Trophoblast cell (in vitro differentiated cells and primary cell): ENCODE results near the gene CHST5.
A peak's percentile ranks its signal among the peaks of the same experiment; 100 is the strongest.
"Not testable (repeated sequence)": the region's sequence is repeated elsewhere in the genome, so short reads cannot be mapped to it uniquely, and the experiment has no call there.

Source experiments
- DNase-seq, 2 donors: peaks; one replicate each; pipeline ENCODE4 v3.0.0-alpha.2; 2016
- H2AFZ ChIP-seq: 2 replicates; pipeline ENCODE4 v1.6.1; 2013; ENCODE audit warnings: low read length, moderate library complexity, mild to moderate bottlenecking; ENCODE audit not compliant: insufficient read depth, poor library complexity
- H2AK5ac ChIP-seq: 2 replicates; pipeline ENCODE4 v1.6.1; 2013; ENCODE audit warnings: mild to moderate bottlenecking, low read length
- H2BK120ac ChIP-seq: 2 replicates; pipeline ENCODE4 v1.6.1; 2013; ENCODE audit warnings: low read length, mild to moderate bottlenecking, moderate library complexity; ENCODE audit not compliant: insufficient read depth, poor library complexity
- H2BK12ac ChIP-seq: 2 replicates; pipeline ENCODE4 v1.6.1; 2013; ENCODE audit warnings: mild to moderate bottlenecking, low read length, moderate library complexity
- H2BK5ac ChIP-seq: 2 replicates; pipeline ENCODE4 v1.6.1; 2013; ENCODE audit warnings: low read length, low read depth, moderate library complexity, mild to moderate bottlenecking; ENCODE audit not compliant: poor library complexity
- H3K14ac ChIP-seq: 2 replicates; pipeline ENCODE4 v1.6.1; 2013; ENCODE audit warnings: mild to moderate bottlenecking, low read length
- H3K18ac ChIP-seq: 2 replicates; pipeline ENCODE4 v1.6.1; 2013; ENCODE audit warnings: mild to moderate bottlenecking, low read length
- H3K23ac ChIP-seq: 2 replicates; pipeline ENCODE4 v1.6.1; 2013; ENCODE audit warnings: low read length
- H3K27ac ChIP-seq: 2 replicates; pipeline ENCODE4 v1.5.1; 2013; ENCODE audit warnings: low read depth, mild to moderate bottlenecking, inconsistent platforms, low read length, moderate library complexity
- H3K27me3 ChIP-seq: 2 replicates; pipeline ENCODE4 v1.6.1; 2013; ENCODE audit warnings: inconsistent platforms, mild to moderate bottlenecking, low read length, moderate library complexity; ENCODE audit not compliant: insufficient read depth
- H3K36me3 ChIP-seq, 2 experiments: 1 replicate in 1 of 2; 2 replicates in 1 of 2; pipeline ENCODE4 v1.6.1; 2013; ENCODE audit warnings: low read length in 2 of 2, mild to moderate bottlenecking in 2 of 2, moderate library complexity in 1 of 2; ENCODE audit not compliant: insufficient read depth in 2 of 2, control insufficient read depth in 1 of 2
- H3K4ac ChIP-seq: 2 replicates; pipeline ENCODE4 v1.6.1; 2013; ENCODE audit warnings: low read depth, mild to moderate bottlenecking, low read length, moderate library complexity
- H3K4me1 ChIP-seq, 2 experiments: 1 replicate in 1 of 2; 2 replicates in 1 of 2; pipeline ENCODE4 v1.6.1; 2013; ENCODE audit warnings: low read length in 2 of 2, mild to moderate bottlenecking in 2 of 2, moderate library complexity in 1 of 2; ENCODE audit not compliant: insufficient read depth in 2 of 2, control insufficient read depth in 1 of 2
- H3K4me2 ChIP-seq: 2 replicates; pipeline ENCODE4 v1.6.1; 2013; ENCODE audit warnings: inconsistent platforms, mild to moderate bottlenecking, low read length, moderate library complexity
- H3K4me3 ChIP-seq: 2 replicates; pipeline ENCODE4 v1.5.1; 2013; ENCODE audit warnings: mild to moderate bottlenecking, low read depth, low read length, inconsistent platforms
- H3K79me1 ChIP-seq: one replicate; pipeline ENCODE4 v1.6.1; 2013; ENCODE audit warnings: low read length
- H3K79me2 ChIP-seq: 2 replicates; pipeline ENCODE4 v1.6.1; 2013; ENCODE audit warnings: low read length, mild to moderate bottlenecking; ENCODE audit not compliant: control insufficient read depth, insufficient read depth, poor library complexity
- H3K9ac ChIP-seq: 2 replicates; pipeline ENCODE4 v1.6.1; 2013; ENCODE audit warnings: mild to moderate bottlenecking, low read length
- H3K9me3 ChIP-seq: 2 replicates; pipeline ENCODE4 v1.6.1; 2013; ENCODE audit warnings: low read depth, mild to moderate bottlenecking, control low read depth, inconsistent platforms, low read length; ENCODE audit not compliant: insufficient read depth
- H4K12ac ChIP-seq: 2 replicates; pipeline ENCODE4 v1.6.1; 2013; ENCODE audit warnings: low read depth, mild to moderate bottlenecking, low read length, moderate library complexity
- H4K8ac ChIP-seq: 2 replicates; pipeline ENCODE4 v1.6.1; 2013; ENCODE audit warnings: low read depth, mild to moderate bottlenecking, low read length, moderate library complexity
- H4K91ac ChIP-seq: one replicate; pipeline ENCODE4 v1.6.1; 2013; ENCODE audit warnings: low read depth, mild to moderate bottlenecking, low read length, moderate library complexity
- WGBS: extraction: QIAGEN DNeasy Blood & Tissue Kit; methylation state at CpG from one replicate; pipeline ENCODE4 v1.1.7; 2013; ENCODE audit warnings: missing lambda C conversion rate; ENCODE audit not compliant: insufficient read length, insufficient coverage; ENCODE audit errors: extremely low coverage; 5-methylcytosine and 5-hydroxymethylcytosine counted together

Gene CHST5

DNA sequence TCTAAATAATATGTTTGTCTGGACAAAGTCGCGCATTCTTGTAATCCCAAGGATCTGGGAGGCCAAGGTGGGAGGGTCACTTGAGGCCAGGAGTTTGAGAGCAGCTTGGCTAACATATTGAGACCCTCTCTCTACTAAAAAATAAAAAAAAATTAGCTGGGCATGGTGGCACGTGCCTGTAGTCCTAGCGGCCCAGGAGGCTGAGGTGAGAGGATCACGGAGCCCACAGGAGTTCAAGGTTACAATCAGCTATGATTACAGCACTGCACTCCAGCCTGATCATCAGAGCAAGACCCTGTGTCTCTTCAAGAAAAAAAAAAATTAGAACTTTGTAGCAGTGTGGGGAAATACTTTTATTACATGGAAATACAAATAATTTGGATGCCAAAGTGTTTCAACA, 34.5 kb downstream of the CHST5 start:
- H2BK120ac ChIP-seq: no peak overlapping the region
- no peak overlapping the region for H4K8ac ChIP-seq
- H4K91ac ChIP-seq: no peak overlapping the region
- H2AK5ac ChIP-seq: no peak overlapping the region
- no peaks in the 10 kb centered on the region for H3K79me2 ChIP-seq
- no peak for DNase-seq
- H3K4me1 ChIP-seq: no peaks in the 10 kb centered on the region
- no peak overlapping the region for H3K23ac ChIP-seq
- H3K27ac ChIP-seq: no peak overlapping the region
- H3K9me3 ChIP-seq: no peaks in the 10 kb centered on the region
- no peak overlapping the region for H2BK5ac ChIP-seq
- H4K12ac ChIP-seq: no peak overlapping the region
- H2AFZ ChIP-seq: no peak overlapping the region
- no peak overlapping the region for H3K18ac ChIP-seq
- H3K4me2 ChIP-seq: no peak overlapping the region
- no peak overlapping the region for H3K14ac ChIP-seq
- H3K79me1 ChIP-seq: no peaks in the 10 kb centered on the region
- no peaks in the 10 kb centered on the region for H3K27me3 ChIP-seq
- H3K4ac ChIP-seq: no peak overlapping the region
- H2BK12ac ChIP-seq: no peak overlapping the region
- H3K4me3 ChIP-seq: no peak overlapping the region
- H3K36me3 ChIP-seq: no peaks in the 10 kb centered on the region
- H3K9ac ChIP-seq: no peak overlapping the region
- WGBS: no CpG with 5 or more reads among the region's 5 CpGs

DNA sequence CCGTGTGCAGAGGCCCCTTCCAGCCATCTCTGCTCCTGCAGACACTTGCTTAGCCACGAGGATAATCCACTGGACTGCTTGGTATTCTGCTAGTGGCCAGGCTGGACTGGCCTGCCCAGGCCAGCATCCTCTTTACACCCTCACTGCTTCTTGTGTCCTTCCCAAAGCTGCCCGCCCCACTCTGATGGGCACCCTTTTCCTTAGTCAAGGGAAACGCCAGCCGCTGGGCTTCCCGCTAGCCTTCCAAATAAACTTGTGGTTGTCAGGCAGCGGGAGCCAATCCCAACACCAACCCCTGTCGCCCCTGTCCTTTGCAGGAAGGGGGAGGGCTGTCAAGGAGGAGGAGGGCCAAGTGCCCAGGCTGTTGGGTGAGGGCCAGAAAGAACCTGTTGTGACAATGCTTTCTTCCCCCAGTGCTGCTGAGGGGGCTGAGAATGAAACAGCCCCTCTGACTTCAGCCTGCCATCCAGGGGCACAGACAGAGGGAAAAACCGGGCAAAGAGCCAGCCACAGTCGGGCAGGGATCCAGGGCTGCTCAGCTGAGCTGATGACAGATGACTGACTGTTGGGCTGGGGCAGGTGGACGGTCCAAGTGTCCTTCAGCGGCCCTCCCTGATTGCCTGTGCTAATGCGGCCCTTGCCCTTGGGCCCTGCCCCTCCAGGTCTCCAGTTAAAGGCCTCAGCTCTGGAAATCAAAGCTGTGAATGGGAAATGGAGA, 37.1 kb downstream of the CHST5 start:
- not testable (repeated sequence) for H3K36me3 ChIP-seq, H3K4me2 ChIP-seq, H3K4me1 ChIP-seq, H3K23ac ChIP-seq, H2BK12ac ChIP-seq, H2AFZ ChIP-seq, H4K91ac ChIP-seq, H3K4me3 ChIP-seq, H3K9ac ChIP-seq, H3K9me3 ChIP-seq, H3K27ac ChIP-seq, H4K8ac ChIP-seq, H2AK5ac ChIP-seq, H3K18ac ChIP-seq, H3K79me2 ChIP-seq, H2BK120ac ChIP-seq, H3K79me1 ChIP-seq, DNase-seq, H3K4ac ChIP-seq, H2BK5ac ChIP-seq, H3K14ac ChIP-seq, H4K12ac ChIP-seq
- WGBS: no CpG with 5 or more reads among the region's 13 CpGs
- H3K27me3 ChIP-seq: peaks cover 12% of the 10 kb centered on the region

DNA sequence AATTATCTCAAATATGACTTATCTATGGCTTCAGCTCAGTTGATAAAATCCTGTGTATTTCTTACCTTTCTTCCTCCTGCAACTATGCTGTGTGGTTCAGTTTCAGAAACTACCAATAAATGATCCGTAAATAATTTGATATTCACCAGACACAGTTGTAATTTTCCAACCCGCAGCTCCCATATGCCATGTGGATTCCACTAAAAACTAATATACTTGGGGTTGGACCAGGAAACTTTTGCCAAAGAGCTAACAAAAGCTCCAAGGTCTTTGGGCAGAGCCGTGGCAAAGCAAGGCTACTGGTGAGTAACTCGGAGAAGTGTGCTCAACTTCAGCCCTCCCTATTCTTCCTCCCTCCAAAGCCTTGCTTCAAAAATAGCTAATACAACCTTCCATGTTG, 38.4 kb downstream of the CHST5 start:
- H2AFZ ChIP-seq: no peak overlapping the region
- H3K9ac ChIP-seq: no peak overlapping the region
- no peak overlapping the region for H2BK12ac ChIP-seq
- H3K4me2 ChIP-seq: no peak overlapping the region
- no peak overlapping the region for H2BK120ac ChIP-seq
- no peak overlapping the region for H2AK5ac ChIP-seq
- H3K4me1 ChIP-seq: peaks cover 5% of the 10 kb centered on the region in 2 experiments
- peaks cover 5% of the 10 kb centered on the region for H3K79me1 ChIP-seq
- H2BK5ac ChIP-seq: no peak overlapping the region
- H3K9me3 ChIP-seq: no peaks in the 10 kb centered on the region
- no peak overlapping the region for H3K23ac ChIP-seq
- H3K27me3 ChIP-seq: peaks cover 12% of the 10 kb centered on the region
- H3K27ac ChIP-seq: no peak overlapping the region
- no peak overlapping the region for H3K14ac ChIP-seq
- no CpG with 5 or more reads among the region's 4 CpGs for WGBS
- no peaks in the 10 kb centered on the region for H3K36me3 ChIP-seq
- DNase-seq: no peak
- H4K12ac ChIP-seq: no peak overlapping the region
- no peak overlapping the region for H3K4ac ChIP-seq
- no peaks in the 10 kb centered on the region for H3K79me2 ChIP-seq
- H3K18ac ChIP-seq: no peak overlapping the region
- no peak overlapping the region for H3K4me3 ChIP-seq
- H4K8ac ChIP-seq: no peak overlapping the region
- H4K91ac ChIP-seq: no peak overlapping the region

DNA sequence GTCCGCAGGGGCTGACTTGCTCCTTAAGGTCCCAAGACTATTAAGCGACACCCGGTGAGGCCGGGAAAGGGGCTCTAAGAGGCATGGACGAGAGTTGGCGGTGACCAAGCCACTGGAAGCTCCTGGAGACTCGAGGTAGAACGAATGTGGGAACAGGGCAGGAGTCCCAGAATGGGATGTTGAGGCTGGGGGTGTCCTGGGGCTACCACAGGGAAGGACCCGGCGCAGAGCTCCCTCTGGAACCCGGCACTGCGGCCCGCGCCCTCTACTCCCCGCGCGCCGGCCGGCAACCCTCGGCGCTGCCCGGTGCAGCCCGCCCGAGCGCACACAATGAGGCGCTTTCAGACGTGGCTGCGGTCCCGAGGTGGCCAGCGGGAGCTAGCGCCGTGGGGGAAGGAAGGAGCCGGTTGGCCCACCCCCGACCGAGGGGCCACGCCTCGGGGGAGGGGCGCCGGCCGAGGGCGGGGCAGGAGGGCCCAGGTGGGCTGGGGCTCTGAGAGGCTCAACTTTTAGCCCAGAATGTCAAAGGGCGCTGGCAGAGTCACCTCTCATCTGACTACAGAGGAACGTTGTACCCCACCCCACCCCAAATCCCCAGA, 40.7 kb downstream of the CHST5 start, which contains the start of gene CHST6:
Gene CHST6, minus strand, starts transcription at position 366 of the 599 bp plus-strand sequence. CDS start 15,613 bp downstream, outside the sequence.
- Histone ChIP-seq H2AFZ (peak within 1 kb of the TSS; percentile 61), H2BK5ac (no peak within 1 kb of the TSS), H4K12ac (peak within 1 kb of the TSS; percentile 21), H3K4me2 (peak within 1 kb of the TSS; percentile 87), H3K23ac (no peak within 1 kb of the TSS), H3K14ac (no peak within 1 kb of the TSS), H3K79me2 (no peaks in the 10 kb centered on the region), H2BK12ac (no peak within 1 kb of the TSS), H3K4me3 (peak within 1 kb of the TSS; percentile 37), H3K4me1 (peaks cover 5 to 7% of the 10 kb centered on the region in 2 experiments), H3K9me3 (no peaks in the 10 kb centered on the region), H3K79me1 (peaks cover 5% of the 10 kb centered on the region), H2AK5ac (no peak within 1 kb of the TSS), H3K9ac (no peak within 1 kb of the TSS), H2BK120ac (no peak within 1 kb of the TSS), H3K27me3 (peaks cover 12% of the 10 kb centered on the region), H3K4ac (no peak within 1 kb of the TSS), H3K27ac (no peak within 1 kb of the TSS), H3K36me3 (no peaks in the 10 kb centered on the region), H4K8ac (peak within 1 kb of the TSS; percentile 3), H4K91ac (no peak within 1 kb of the TSS), H3K18ac (no peak within 1 kb of the TSS)
- no CpG with 5 or more reads among the region's 43 CpGs for WGBS
- DNase-seq: peak; percentile 12 to 50
